ENCODE measurements around the gene FAM107A.

Gene FAM107A

GRCh38 chr3:58580826-58581327 lies 3.7 kb upstream of the FAM107A start:
- no peak for DNase-seq (ENCODE audit: low read depth in 1 of 2, low spot score in 1 of 2)
- H3K27ac ChIP-seq (replicated peaks), result no peak overlapping the region
- TF ChIP-seq SPI1 (IDR thresholded peaks at IDR 0.05; ENCODE audit: borderline replicate concordance, low read depth) (no peak), POLR2AphosphoS5 (IDR thresholded peaks at IDR 0.05; ENCODE audit: low read depth) (no peak), REST (IDR thresholded peaks at IDR 0.05; ENCODE audit: insufficient replicate concordance, low read depth) (no peak), GABPA (IDR thresholded peaks at IDR 0.05; ENCODE audit: low read depth) (no peak)
- TF ChIP-seq, protein P1, sequence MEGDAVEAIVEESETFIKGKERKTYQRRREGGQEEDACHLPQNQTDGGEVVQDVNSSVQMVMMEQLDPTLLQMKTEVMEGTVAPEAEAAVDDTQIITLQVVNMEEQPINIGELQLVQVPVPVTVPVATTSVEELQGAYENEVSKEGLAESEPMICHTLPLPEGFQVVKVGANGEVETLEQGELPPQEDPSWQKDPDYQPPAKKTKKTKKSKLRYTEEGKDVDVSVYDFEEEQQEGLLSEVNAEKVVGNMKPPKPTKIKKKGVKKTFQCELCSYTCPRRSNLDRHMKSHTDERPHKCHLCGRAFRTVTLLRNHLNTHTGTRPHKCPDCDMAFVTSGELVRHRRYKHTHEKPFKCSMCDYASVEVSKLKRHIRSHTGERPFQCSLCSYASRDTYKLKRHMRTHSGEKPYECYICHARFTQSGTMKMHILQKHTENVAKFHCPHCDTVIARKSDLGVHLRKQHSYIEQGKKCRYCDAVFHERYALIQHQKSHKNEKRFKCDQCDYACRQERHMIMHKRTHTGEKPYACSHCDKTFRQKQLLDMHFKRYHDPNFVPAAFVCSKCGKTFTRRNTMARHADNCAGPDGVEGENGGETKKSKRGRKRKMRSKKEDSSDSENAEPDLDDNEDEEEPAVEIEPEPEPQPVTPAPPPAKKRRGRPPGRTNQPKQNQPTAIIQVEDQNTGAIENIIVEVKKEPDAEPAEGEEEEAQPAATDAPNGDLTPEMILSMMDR (IDR thresholded peaks at IDR 0.05; ENCODE audit: insufficient read depth, low read length), result no peak

DNA sequence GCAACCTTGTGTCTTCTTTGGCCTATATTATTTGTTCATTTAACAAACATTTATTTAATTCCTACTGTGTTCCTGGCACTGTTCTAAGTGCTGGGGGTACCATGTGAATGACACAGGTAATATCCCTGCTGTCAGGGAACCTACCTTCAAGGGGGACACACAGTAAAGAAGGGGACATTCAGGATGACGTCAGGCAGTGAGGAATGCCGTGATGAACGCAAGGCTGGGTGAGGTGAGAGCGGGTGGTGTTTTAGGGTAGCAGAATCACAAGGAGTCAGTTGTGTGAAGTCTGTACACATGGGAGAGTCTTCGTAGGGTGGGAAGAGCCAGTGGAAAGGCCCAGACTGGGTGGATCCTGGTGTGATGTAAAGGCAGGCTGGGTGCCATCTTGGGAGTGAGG lies 1.7 kb upstream of the FAM107A start:
- peaks cover 6% of the 10 kb centered on the region for H3K27me3 ChIP-seq (ENCODE audit: insufficient read depth, poor library complexity, severe bottlenecking)
- H3K27ac ChIP-seq (replicated peaks), result no peak overlapping the region
- TF ChIP-seq REST (IDR thresholded peaks at IDR 0.05; ENCODE audit: insufficient replicate concordance, low read depth) (no peak), POLR2AphosphoS5 (IDR thresholded peaks at IDR 0.05; ENCODE audit: low read depth) (no peak), SPI1 (IDR thresholded peaks at IDR 0.05; ENCODE audit: borderline replicate concordance, low read depth) (no peak), GABPA (IDR thresholded peaks at IDR 0.05; ENCODE audit: low read depth) (no peak)
- TF ChIP-seq, protein P1 (IDR thresholded peaks at IDR 0.05; ENCODE audit: insufficient read depth, low read length), result no peak
- H3K4me3 ChIP-seq (replicated peaks; ENCODE audit: insufficient read depth, low read length), result no peak overlapping the region
- no peak for DNase-seq (ENCODE audit: low read depth in 1 of 2, low spot score in 1 of 2)

More at GRCh38 chr3:58580826-58581327, 3.7 kb upstream of the FAM107A start:
- Histone ChIP-seq H3K4me3 (replicated peaks; ENCODE audit: insufficient read depth, low read length) (no peak overlapping the region), H3K27me3 (ENCODE audit: insufficient read depth, poor library complexity, severe bottlenecking) (peaks cover 19% of the 10 kb centered on the region)

- TF ChIP-seq POLR2AphosphoS5 (IDR thresholded peaks at IDR 0.05; ENCODE audit: low read depth) (no peak), REST (IDR thresholded peaks at IDR 0.05; ENCODE audit: insufficient replicate concordance, low read depth) (no peak), SPI1 (IDR thresholded peaks at IDR 0.05; ENCODE audit: borderline replicate concordance, low read depth) (no peak), GABPA (IDR thresholded peaks at IDR 0.05; ENCODE audit: low read depth) (no peak)
- TF ChIP-seq, protein P1 (IDR thresholded peaks at IDR 0.05; ENCODE audit: insufficient read depth, low read length), result no peak
- Histone ChIP-seq H3K4me3 (replicated peaks; ENCODE audit: insufficient read depth, low read length) (no peak overlapping the region), H3K27ac (replicated peaks) (no peak overlapping the region), H3K27me3 (ENCODE audit: insufficient read depth, poor library complexity, severe bottlenecking) (peaks cover 5% of the 10 kb centered on the region)
- DNase-seq (ENCODE audit: low read depth in 1 of 2, low spot score in 1 of 2), result no peak
These were observed 475 bp downstream of the FAM107A start for GRCh38 chr3:58576716-58577115.
